ENCODE results near the gene RIPK1.

DNA sequence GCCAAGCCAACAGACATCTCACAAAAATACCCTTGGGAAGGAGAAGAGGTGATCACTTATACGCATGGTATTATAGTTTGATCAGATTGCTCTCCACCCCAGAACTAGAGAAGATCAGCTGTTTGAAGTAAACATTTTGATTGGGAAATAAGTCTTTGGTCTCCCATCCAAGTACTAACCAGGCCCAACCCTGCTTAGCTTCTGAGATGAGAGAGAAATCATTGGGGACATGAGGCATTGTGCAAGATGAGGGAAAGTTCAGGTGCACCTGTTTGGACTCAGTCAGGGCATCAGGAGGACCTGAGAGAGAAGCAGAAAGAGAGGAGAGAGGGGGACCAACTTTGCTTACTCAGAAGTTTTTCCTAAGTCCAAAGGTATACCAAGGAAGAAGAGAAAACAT is 11.4 kb downstream of the RIPK1 start:
- TF ChIP-seq CTCF (IDR thresholded peaks at IDR 0.05; ENCODE audit: insufficient read depth, low read length, poor library complexity, severe bottlenecking): no peak
- TF ChIP-seq EZH2phosphoT487 (conservative IDR thresholded peaks at IDR 0.05; ENCODE audit: low read length): no peak

All from SU-DHL-6 (cell line).